Smooth muscle cell (in vitro differentiated cells): Measurements from ENCODE around the gene CDH13. TPM values are rescaled to one million over a fixed set of nuclear protein-coding genes. Genes with fewer than 3 reads are reported as not detected.
A peak's percentile ranks its signal among the peaks of the same experiment; 100 is the strongest.

Experiments
- DNase-seq: peaks from one replicate; lab custom pipeline; 2025; ENCODE audit not compliant: unreplicated experiment; lab: John Stamatoyannopoulos, UW
- H2AFZ ChIP-seq: fragments of 200-600 bp; sonication (generic); 2 replicates; pipeline ENCODE4 v1.6.0; 2016; ENCODE audit warnings: antibody characterized with exemption, low read depth, mild to moderate bottlenecking
- H3F3A ChIP-seq: fragments of 200-600 bp; sonication (generic); 2 replicates; pipeline ENCODE4 v1.6.0; 2017; ENCODE audit warnings: antibody characterized with exemption, low read depth
- H3K27ac ChIP-seq: fragments of 200-600 bp; sonication (generic); 2 replicates; pipeline ENCODE4 v1.5.1; 2016; ENCODE audit warnings: low read depth, mild to moderate bottlenecking
- H3K27me3 ChIP-seq: fragments of 200-600 bp; sonication (generic); 2 replicates; pipeline ENCODE4 v1.6.1; 2016; ENCODE audit warnings: low read depth, mild to moderate bottlenecking
- H3K36me3 ChIP-seq: fragments of 200-600 bp; sonication (generic); 2 replicates; pipeline ENCODE4 v1.5.1; 2016; ENCODE audit warnings: low read depth
- H3K4me1 ChIP-seq: fragments of 200-600 bp; sonication (generic); 2 replicates; pipeline ENCODE4 v1.5.1; 2016; ENCODE audit warnings: low read depth
- H3K4me2 ChIP-seq: fragments of 200-600 bp; sonication (generic); 2 replicates; pipeline ENCODE4 v1.6.0; 2016; ENCODE audit warnings: mild to moderate bottlenecking
- H3K4me3 ChIP-seq: fragments of 200-600 bp; sonication (generic); 2 replicates; pipeline ENCODE4 v1.5.1; 2016; ENCODE audit warnings: mild to moderate bottlenecking
- H3K79me2 ChIP-seq: fragments of 200-600 bp; sonication (generic); 2 replicates; pipeline ENCODE4 v1.6.0; 2016; ENCODE audit warnings: low read depth, mild to moderate bottlenecking
- H3K9ac ChIP-seq: fragments of 200-600 bp; sonication (generic); 2 replicates; pipeline ENCODE4 v1.6.0; 2016; ENCODE audit warnings: low read depth
- H3K9me3 ChIP-seq: fragments of 200-600 bp; sonication (generic); replicated peaks from 2 replicates; pipeline ENCODE4 v1.5.1; 2016; ENCODE audit warnings: low read depth
- H4K20me1 ChIP-seq: fragments of 200-600 bp; sonication (generic); 2 replicates; pipeline ENCODE4 v1.6.0; 2016; ENCODE audit warnings: low read depth
- WGBS: methylation state at CpG from one replicate; pipeline ENCODE4 v1.1.7; 2016; ENCODE audit warnings: low lambda C conversion rate; 5-methylcytosine and 5-hydroxymethylcytosine counted together
- polyA plus RNA-seq: library from polyadenylated mRNA; unstranded; fragments of >200 nt; fragmentation: Nextera tagmentation; extraction: Ambion mirVana; gene quantifications from 2 replicates; pipeline ENCODE4 v1.2.1, GENCODE V29; 2016
- total RNA-seq: library from RNA; depleted of rRNA; stranded (reverse); fragments of >200 nt; gene quantifications from 2 replicates; pipeline ENCODE4 v1.2.3, GENCODE V29; 2014
- TF ChIP-seq, protein P1 (sequence below): fragments of 200-600 bp; sonication (generic); IDR thresholded peaks from 2 replicates; pipeline ENCODE4 v1.5.1; 2017; ENCODE audit warnings: borderline replicate concordance, mild to moderate bottlenecking, antibody characterized with exemption; ENCODE audit not compliant: insufficient read depth, poor library complexity, severe bottlenecking

Gene CDH13
- total and polyA plus RNA-seq, 2 experiments from 2014 or later: 12.1 to 32.2 TPM

DNA sequence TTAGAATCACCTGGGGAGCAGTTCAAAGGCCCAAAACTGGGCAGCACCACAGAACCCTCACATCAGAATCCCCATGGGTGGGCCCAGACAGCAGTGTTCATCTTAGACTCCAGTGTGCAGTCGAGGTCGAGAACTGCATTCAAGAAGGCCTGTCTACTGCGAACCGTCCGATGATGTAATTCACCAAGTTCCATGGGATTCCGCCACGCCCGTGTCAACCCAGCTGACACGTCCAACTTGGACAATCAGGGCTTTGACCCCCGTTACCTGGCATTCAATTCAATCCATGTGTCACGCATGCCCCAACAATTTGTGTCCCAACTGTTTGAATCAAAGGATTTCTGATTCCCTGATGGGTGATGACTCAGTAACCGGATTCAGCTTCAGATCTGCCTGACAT, 1190.3 kb downstream of the CDH13 start:
- no peak overlapping the region for H3K9ac ChIP-seq
- DNase-seq: no peak
- over 99% methylated on average over 12 of the region's 12 CpGs for WGBS
- no peaks in the 10 kb centered on the region for H3K79me2 ChIP-seq
- H3K4me2 ChIP-seq: no peak overlapping the region
- H3K9me3 ChIP-seq: no peaks in the 10 kb centered on the region
- H3K27me3 ChIP-seq: no peaks in the 10 kb centered on the region
- H3K36me3 ChIP-seq: no peaks in the 10 kb centered on the region
- no peak overlapping the region for H3K4me3 ChIP-seq
- TF ChIP-seq, protein P1, sequence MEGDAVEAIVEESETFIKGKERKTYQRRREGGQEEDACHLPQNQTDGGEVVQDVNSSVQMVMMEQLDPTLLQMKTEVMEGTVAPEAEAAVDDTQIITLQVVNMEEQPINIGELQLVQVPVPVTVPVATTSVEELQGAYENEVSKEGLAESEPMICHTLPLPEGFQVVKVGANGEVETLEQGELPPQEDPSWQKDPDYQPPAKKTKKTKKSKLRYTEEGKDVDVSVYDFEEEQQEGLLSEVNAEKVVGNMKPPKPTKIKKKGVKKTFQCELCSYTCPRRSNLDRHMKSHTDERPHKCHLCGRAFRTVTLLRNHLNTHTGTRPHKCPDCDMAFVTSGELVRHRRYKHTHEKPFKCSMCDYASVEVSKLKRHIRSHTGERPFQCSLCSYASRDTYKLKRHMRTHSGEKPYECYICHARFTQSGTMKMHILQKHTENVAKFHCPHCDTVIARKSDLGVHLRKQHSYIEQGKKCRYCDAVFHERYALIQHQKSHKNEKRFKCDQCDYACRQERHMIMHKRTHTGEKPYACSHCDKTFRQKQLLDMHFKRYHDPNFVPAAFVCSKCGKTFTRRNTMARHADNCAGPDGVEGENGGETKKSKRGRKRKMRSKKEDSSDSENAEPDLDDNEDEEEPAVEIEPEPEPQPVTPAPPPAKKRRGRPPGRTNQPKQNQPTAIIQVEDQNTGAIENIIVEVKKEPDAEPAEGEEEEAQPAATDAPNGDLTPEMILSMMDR: no peak
- H3K4me1 ChIP-seq: peaks cover 5% of the 10 kb centered on the region
- peaks cover under 1% of the 10 kb centered on the region for H4K20me1 ChIP-seq
- H3F3A ChIP-seq: no peaks in the 10 kb centered on the region
- no peak overlapping the region for H2AFZ ChIP-seq
- no peak overlapping the region for H3K27ac ChIP-seq

DNA sequence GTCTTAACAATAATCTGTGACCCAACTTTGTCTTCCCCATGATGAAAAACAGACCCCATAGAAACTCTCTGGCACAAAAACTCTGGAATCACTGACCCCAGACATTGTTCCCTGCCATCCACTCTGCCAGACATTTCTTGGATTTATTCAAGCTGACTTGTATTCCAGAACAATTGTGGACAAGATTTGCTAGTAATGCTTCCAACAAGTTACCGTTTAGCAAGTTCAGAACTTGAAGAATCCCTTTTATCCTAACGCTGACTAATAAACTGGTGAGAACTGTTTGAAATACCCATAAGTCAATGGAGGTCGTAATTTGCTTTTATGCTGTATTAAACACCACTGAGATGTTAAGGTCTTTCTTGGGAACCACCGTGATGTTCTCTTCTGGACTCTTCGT, 1191.5 kb downstream of the CDH13 start:
- Histone ChIP-seq H3K27me3 (no peaks in the 10 kb centered on the region), H2AFZ (no peak overlapping the region), H3K9me3 (no peaks in the 10 kb centered on the region), H3K27ac (no peak overlapping the region), H3K4me1 (peaks cover 5% of the 10 kb centered on the region), H4K20me1 (no peaks in the 10 kb centered on the region), H3K36me3 (no peaks in the 10 kb centered on the region), H3F3A (no peaks in the 10 kb centered on the region), H3K79me2 (no peaks in the 10 kb centered on the region), H3K9ac (no peak overlapping the region), H3K4me3 (no peak overlapping the region), H3K4me2 (no peak overlapping the region)
- 87% methylated on average over 5 of the region's 5 CpGs for WGBS
- no peak for DNase-seq
- TF ChIP-seq, protein P1: no peak

DNA sequence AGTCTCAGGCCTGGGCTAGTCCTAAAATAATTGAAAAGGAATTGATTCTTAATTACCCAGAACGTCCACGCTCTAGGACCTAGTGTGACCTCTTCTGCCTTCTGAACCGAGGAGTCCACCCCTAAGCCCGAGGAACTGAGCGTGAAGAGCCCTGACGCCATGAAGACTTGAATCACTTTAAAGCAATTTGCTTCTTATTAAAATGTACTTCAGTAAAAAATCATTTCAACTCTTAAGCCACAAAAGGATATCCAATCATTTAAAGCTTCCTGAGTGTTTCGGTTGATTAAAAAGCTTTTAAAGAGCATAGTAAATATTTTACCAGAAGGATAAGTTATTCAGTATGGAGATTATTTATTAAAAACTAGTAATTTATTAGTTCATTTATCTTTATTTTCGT, 1192.6 kb downstream of the CDH13 start:
- H4K20me1 ChIP-seq: no peaks in the 10 kb centered on the region
- H3K9me3 ChIP-seq: no peaks in the 10 kb centered on the region
- H3K9ac ChIP-seq: no peak overlapping the region
- H3K36me3 ChIP-seq: no peaks in the 10 kb centered on the region
- H3K4me2 ChIP-seq: no peak overlapping the region
- H3K27ac ChIP-seq: no peak overlapping the region
- WGBS: 81% methylated on average over 8 of the region's 8 CpGs
- H3F3A ChIP-seq: no peaks in the 10 kb centered on the region
- TF ChIP-seq, protein P1: no peak
- no peak for DNase-seq
- H3K79me2 ChIP-seq: no peaks in the 10 kb centered on the region
- no peak overlapping the region for H3K4me3 ChIP-seq
- H3K27me3 ChIP-seq: no peaks in the 10 kb centered on the region
- H2AFZ ChIP-seq: no peak overlapping the region
- no peaks in the 10 kb centered on the region for H3K4me1 ChIP-seq

DNA sequence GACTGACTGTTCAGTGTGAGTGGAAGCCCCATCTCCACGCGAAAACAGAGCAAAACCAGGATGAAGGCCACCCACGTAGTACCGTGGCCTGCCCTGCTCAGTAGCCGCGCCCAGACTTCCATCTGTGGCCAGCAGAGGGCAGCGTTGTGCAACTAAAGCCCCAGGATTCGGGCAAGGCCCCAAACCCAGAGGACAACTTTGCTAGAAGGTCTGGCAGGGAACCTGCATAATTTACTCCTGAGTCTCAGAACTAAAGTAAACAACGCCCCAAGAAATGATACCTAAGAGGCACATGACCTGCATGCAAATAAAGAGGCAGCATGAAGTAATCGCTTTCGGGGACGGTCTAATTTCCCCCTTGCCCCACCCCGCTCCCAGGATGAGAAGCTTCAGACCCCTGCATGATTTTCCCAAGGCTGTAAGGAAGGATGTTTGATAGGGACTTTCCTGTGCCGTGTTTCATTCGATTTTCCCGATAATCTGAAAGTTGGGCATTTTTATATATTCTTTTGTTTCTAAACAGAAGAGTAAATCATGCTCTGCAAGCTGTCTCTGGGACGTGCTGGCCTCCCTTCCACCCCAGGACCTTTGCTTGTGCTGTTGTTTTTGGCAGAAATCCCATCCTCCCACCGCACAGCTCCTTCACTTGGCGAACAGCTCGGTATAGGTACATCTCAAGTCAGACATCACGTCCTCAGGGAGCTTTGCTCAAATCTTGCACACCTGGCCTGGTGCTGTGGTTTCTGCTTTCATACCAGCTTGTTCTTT, 1199.6 kb downstream of the CDH13 start:
- Histone ChIP-seq H3K36me3 (no peaks in the 10 kb centered on the region), H3K4me2 (no peak overlapping the region), H3K27me3 (no peaks in the 10 kb centered on the region), H3K4me1 (no peaks in the 10 kb centered on the region), H3K4me3 (no peak overlapping the region), H2AFZ (no peak overlapping the region), H4K20me1 (no peaks in the 10 kb centered on the region), H3F3A (no peaks in the 10 kb centered on the region), H3K9me3 (no peaks in the 10 kb centered on the region), H3K9ac (no peak overlapping the region), H3K27ac (no peak overlapping the region), H3K79me2 (no peaks in the 10 kb centered on the region)
- 47% methylated on average over 20 of the region's 21 CpGs for WGBS
- peak; percentile 51 for DNase-seq
- TF ChIP-seq, protein P1: peak; percentile 94
